NCI-H2029 (cell line): ENCODE measurements around the gene EID3.
A peak's percentile ranks its signal among the peaks of the same experiment; 100 is the strongest.
"Not testable (repeated sequence)": the region's sequence is repeated elsewhere in the genome, so short reads cannot be mapped to it uniquely, and the experiment has no call there.

Experiments
- DNase-seq: peaks from one replicate; lab custom pipeline; 2025; lab: John Stamatoyannopoulos, UW

Gene EID3

DNA sequence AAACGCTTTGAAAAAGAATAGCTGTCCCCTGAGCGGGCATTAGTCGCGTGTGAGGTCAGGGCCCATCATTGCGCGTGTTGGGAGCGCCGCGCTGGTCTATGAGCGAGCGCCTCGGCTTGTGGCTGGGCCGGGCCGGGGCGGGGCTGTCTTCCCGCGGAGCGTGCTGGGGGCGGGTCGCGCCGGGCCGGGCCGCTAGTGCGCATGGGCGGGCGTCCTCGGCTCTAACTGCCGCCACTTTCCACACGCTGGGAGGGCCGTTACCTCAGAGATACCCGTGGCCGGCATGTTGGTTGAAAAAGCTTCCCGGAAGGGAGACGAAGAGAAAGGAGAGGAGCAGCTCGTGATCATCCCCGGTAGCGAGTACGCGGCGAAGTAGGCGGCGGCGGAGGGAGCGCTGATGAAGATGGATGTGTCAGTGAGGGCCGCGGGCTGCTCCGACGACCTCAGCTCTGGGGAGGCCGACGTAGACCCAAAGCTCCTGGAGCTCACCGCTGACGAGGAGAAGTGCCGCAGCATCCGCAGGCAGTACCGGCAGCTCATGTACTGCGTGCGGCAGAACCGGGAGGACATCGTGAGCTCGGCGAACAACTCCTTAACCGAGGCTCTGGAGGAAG, at the start of gene EID3:
EID3 (plus strand) TSS at position 202 of the 614 bp plus-strand sequence; CDS start at position 398, 196 bp downstream.
- DNase-seq = peak; percentile 62

DNA sequence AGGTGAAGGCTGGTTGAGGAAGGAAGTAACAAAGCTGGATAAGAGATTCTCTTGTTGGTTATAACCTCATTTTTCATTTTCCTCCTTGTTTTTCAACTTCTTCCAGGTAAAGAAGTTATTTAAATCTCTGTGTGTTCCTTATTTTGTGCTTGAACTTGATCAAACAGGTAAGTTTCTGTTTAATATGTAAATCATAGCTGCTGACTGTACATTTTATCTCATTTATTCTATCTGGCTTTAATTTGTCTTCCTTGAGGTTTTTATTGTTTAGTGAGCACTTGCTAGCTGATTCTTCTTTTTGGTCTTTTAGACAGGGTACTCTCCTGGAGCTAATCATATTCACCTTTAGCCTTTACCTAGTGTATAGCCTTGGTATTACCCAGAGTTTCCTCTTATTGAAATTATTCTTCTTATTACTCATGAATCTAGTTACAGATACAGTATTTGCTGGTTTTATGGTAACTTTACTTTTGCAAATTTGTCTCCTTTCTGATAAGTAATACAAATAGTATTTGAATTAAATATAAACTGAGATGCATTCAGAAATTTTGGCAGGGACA, 45.5 kb upstream of the EID3 start:
- DNase-seq = no peak

DNA sequence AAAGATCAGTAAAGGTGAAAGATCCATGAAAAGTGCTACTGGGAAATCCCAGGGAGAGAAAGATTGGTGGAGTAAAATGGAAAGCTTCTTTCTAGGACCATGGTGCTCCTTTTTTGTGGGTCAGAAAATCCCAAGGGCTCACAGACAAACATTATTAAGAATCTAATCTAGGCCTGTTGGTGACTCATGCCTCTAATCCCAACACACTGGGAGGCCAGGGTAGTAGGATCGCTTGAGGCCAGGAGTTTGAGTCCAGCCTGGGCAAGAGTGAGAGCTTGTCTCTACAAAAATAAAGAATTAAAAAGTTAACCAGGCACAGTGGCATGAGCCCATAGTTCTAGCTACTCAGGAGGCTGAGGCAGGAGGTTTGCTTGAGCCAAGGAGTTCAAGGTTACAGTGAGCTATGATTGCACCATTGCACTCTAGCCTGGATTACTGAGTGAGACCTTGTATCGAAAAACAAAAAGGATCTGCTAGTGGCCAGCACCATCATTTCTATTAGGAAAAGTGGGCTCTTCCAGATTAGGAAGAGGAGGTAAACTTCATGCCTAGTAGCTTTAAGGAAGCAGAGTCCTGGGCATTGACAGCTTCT, 45.0 kb upstream of the EID3 start:
- no peak for DNase-seq

DNA sequence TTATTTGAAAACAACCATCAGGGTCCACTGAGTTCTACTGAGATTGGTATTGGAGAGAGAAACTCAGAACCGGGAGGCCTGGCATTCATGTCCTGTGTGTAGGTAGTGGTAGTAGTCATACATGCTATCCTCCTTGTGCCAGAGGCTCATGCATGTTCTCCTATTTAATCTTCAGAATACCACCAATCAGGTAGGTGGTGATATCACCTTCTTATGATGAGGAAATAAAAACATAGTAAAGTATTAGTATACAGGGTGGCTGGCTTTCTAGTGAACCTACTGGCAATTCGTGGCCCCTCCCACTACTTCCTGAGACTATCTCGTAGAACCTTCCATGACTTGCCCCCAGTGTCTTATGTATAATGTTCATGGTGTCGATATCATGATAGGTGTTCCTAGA, 40.5 kb upstream of the EID3 start:
- no peak for DNase-seq

DNA sequence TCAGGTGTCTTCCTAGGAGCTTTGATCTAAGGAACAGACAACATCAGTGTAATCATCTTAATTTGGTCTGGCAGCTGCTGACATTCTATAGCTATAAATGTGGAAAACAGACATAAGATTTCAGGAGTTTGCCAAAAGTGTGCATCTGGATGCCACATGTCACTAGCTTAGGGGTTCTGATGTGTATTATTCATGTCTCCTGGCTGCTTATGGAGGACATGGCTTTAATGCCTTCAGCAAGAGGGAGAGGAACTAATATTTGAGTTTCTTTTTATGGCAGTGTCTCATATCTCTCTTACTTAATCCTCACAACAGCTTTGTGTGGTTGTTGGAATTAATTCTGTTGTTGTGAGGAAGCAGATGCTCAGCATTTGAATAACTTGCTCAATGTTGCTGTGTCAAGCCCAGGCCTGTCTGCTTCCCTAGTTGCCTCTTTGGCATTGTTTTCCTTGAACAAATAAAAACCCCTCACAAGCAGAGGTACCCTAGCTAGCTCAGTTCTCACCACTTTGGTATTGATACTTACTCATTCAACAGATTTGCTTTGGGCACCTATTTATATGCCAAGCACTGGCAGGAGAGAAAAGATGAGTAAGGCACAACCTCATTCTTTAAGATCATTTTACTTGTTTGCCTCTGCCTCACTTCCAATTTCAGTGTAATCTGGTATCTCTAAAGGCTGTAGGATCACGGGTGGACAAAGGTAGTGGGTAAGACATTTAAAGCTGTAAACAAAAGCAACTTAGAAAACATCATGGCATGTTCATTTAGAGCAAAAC, 39.8 kb upstream of the EID3 start:
- no peak for DNase-seq

DNA sequence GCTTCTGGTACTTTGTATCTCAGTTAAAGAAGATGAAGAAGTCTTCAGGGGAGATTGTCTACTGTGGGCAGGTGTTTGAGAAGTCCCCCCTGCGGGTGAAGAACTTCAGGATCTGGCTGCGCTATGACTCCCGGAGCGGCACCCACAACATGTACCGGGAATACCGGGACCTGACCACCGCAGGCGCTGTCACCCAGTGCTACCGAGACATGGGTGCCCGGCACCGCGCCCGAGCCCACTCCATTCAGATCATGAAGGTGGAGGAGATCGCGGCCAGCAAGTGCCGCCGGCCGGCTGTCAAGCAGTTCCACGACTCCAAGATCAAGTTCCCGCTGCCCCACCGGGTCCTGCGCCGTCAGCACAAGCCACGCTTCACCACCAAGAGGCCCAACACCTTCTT, 38.1 kb upstream of the EID3 start:
- DNase-seq = not testable (repeated sequence)

DNA sequence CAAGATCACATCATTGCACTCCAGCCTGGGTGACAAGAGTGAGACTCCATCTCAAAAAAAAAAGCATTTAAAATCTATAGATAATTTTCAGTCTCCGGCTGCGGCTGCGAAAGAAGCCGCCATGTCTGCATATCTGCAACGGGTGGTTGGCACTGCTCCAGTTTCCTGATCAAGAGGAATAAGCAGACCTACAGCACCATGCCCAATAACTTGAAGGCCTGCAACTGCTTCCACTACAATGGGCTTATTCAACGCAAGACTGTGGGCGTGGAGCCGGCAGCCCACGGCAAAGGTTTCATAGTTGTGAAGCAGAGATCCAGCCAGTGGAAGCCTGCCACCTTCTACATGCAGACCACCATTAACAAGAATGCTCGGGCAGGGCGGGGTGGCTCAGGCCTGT, 30.6 kb upstream of the EID3 start:
- no peak for DNase-seq

DNA sequence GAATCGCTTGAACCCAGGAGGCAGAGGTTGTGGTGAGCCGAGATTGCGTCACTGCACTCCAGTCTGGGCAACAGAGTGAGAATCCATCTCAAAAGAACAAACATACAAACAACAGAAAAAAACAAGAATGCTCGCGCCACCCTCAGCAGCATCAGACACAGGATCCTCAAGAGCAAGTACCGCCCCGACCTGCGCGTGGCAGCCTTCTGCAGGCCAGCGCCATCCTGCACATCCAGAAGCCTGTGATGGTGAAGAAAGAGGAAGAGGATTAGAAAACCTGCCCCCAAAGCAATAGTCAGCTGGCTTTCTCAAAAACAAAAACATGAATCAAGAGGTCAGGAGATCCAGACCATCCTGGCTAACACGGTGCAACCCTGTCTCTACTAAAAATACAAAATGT, 30.0 kb upstream of the EID3 start:
- DNase-seq = no peak

DNA sequence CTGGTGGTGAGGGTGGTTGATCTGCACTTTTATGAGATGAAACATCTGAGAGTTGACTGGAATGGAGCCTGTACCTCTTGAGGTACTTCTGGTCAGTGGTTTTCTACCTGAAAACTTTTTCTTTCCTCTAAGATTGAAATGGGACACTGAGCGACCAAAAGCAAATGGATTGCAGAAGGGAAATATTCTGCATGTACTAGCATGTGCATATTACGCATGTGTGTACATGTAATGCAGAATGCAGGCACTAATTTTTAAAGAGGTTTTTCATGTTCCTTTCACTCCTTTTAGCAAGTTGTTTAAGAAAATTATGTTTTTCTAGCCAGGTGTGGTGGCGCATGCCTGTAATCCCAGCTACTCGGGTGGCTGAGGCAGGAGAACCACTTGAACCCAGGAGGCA, 28.7 kb upstream of the EID3 start:
- no peak for DNase-seq

DNA sequence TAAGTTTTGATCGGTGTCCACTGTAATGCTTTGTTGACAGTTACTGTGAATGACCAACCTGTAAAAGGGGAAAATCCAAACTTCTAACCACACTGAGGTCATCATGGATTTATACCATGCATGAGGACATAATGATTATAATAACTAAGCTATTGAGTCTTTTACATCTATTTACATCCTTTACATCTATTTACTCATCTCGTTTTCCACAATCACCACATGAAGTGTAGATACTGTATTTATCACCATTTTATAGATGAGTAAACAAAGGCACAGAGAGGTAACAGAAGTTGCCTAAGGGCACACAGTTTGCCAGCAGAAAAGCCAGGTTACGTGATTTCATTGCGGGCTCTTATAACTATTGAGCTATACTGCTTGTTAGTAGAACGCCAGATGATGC, 27.9 kb upstream of the EID3 start:
- no peak for DNase-seq

DNA sequence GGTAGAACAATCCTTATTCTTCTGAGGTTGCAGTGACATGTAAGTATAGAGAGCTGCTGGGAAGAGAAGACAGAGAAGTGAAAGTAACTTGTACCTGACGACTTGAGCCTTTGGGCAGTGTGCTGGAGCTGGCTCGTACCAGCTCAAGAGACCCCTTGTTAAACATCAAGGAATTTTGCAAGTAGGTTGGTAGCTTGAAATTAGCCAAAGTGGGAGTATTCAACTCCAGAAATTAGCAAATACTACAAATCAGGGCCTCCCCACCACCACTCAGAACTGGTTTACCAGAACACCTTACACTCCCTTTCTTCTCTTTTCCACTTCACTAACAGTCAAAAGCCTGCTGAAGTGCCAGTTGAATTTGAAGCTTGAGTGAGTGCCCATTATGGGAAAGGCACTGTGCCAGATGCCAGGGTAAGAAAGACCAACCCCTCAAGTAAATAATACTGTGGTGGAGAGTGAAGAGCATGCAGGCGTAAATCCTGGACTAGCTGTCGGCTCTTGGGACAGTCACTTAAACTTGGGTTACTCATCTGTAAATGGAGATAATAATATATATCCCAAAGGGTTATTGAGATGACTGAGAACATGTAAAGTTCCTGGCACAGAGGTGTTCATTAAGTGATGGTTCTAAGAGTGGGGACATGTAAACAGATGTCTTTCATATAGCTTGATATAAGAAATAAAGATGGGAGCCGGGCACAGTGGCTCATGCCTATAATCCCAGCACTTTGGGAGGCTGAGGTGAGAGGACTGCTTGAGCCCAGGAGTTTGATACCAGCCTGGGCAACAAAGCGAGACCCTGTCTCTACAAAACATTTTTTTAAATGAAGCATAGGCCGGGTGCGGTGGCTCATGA, 27.0 kb upstream of the EID3 start:
- DNase-seq = peak; percentile 91

DNA sequence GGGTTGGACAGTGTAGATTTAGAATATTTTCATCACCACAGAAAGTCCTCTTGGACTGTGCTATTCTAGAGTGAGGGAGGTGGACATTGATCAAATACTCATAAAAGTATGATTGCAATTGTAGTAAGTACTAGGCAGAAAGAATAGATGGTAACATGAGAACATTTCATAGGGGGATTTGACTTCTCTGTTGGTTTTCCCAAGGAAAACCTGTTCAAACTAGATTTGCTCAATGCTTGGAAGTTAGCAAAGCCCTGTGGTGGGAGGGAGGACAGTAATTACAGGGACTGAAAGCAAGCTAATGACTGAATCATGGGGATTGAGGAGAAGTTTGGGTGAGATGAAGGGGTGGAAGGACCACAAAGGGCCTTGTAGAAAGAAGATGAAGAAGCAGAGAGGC, 24.4 kb upstream of the EID3 start:
- no peak for DNase-seq

DNA sequence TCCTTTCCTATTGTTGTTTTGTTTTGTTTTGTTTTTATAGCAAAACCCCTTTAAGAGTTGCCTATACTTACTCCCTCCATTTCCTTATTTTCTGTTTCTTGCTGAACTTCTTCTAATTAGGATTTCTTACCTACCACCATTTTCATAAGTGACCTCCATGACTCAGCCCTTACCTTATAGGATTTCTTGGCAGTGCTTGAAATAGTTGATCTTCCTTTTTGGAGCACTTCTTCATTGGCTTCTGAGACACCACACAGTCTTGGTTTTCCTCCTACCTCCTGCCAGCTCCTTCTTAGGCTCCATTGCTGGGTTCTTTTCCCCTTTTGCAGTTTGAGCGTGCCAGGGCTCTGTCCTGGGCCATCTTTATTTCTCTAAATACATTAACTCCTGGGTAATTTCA, 23.4 kb upstream of the EID3 start:
- no peak for DNase-seq

DNA sequence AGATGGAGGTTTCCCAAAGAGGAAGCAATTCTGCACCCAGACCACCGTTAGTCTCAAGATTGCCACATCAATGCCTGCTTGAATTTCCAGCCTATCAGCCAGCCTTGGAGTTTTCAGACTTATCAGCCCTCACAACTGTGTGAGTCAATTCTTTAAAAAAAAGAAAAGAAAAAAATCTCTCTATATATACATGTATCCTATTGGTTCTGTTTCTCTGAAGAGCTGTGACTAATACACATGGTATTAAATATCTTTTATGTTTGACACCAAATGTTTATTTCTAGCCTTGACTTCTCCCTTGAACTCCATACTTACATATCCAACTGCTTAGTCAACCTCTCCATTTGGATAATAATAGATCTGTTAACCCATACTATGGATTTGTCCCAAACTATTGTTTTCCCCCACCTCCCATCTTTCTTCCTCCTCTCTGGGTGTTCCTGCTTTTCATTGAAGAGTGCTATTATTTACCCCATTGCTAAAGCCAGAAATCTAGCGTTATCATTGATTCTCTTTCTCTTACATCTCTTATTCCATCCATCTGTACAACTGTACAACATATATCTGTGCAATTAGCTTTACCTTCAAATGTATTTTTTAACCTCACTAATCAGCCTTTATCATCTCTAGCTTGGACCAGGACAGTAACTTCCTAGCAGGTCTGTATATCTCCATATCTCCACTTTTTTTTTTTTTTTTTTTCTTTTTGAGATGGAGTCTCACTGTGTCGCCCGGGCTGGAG, 22.7 kb upstream of the EID3 start:
- DNase-seq = no peak

DNA sequence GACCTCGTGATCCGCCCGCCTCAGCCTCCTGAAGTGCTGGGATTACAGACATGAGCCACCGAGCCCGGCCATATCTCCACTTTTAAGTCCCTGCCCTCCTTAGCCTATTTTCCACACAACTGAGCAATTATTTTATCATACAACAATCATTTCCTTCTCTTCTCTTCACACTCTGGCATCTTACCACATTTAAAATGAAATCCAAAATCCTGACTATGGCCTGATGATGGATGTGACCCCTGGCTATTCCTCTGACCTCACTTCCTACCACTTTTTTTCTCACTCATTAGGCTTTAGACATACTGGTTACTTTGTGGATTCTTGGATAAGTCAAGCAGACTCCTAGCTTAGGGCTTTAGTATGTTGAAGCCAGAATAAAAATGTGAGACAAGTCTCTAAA, 21.9 kb upstream of the EID3 start:
- no peak for DNase-seq

DNA sequence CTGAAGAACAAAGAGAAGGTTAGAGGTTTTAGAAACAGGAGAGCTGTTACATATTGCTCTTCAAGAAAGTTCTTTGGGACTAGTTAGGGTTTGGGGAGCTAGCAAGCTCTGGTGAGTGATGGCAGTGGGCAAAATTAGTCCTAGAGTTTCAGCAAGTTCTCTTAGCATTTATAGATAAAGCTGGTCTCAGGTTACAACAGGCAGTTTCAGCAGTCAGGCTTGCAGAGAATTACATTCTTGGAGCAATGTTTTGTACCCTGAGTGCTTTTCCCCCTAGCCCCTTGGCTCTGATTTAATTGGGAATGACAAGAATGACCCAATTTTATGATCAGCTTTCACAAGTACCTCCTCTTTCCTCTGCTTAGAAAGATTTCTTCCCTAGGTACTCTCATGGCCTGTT, 21.4 kb upstream of the EID3 start:
- DNase-seq = no peak

DNA sequence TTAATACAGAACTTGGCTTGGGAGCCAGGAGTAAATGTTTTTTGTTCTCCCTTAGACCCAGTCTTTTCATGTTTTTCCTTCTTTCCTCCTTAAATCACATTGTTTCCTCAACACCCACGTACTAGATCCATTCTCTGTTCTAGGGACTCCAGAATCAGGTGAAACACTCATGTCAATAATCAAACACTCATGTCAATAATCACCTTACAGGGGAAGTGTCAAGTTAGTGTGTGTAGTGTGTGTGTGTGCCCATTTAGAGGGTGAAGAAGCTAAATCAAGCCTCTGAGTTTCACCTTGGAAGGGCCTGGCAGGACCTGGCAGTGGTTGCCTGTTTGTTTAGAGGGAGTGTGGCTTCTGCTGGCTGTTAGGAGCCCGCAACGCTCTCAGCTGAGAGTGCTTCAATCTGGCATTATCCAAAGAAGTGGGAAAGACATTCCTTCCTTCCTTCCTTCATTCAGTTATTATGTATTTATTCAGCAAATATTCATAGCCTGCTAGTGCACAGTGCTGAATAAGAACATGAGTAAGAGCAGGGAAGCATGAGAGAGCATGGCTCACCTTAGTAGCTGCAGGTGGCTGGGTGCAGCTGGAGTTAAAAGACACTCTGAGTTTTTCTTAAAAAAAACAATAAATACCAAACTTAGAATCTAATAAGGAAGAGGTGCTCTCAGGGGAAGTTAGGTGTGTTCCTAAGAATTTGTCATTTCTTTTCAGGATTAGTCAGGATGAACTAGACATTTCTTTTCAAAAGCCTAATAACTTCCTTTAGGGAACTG, 17.6 kb upstream of the EID3 start:
- DNase-seq = peak; percentile 82

DNA sequence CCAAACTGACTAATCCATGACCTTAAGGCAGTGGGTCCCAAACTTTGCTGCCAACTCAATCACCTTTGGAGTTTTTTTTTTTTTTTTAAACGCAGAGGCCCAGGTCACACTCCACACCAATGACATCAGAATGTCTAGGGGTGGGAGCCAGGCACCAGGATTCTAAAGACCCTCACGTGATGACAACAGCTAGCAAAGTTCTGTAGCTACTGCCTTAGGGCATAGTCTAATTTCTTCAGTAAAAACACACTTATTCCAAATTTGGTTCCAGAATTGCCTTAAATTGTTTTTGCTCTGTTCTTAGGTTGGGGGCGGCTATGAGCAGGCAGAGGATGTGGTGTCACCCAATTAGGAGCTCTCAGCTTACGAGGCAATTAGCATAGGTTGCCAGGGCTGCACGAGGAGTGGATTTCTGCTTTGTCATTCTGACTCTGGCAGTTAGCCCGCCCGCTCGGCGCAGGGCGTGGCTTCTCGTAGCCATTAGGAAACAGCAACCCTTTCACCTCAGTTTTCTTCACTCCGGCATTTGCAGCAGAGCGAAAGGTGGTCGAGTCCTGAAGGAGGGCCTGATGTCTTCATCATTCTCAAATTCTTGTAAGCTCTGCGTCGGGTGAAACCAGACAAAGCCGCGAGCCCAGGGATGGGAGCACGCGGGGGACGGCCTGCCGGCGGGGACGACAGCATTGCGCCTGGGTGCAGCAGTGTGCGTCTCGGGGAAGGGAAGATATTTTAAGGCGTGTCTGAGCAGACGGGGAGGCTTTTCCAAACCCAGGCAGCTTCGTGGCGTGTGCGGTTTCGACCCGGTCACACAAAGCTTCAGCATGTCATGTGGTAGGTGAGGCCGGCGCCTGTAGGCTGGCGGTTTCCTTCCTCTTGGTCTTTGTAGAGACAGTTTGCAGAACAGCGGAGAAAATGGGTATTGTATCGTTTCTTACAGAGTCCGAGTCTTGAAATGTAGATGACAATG, 16.7 kb upstream of the EID3 start:
- peak; percentile 96 for DNase-seq

DNA sequence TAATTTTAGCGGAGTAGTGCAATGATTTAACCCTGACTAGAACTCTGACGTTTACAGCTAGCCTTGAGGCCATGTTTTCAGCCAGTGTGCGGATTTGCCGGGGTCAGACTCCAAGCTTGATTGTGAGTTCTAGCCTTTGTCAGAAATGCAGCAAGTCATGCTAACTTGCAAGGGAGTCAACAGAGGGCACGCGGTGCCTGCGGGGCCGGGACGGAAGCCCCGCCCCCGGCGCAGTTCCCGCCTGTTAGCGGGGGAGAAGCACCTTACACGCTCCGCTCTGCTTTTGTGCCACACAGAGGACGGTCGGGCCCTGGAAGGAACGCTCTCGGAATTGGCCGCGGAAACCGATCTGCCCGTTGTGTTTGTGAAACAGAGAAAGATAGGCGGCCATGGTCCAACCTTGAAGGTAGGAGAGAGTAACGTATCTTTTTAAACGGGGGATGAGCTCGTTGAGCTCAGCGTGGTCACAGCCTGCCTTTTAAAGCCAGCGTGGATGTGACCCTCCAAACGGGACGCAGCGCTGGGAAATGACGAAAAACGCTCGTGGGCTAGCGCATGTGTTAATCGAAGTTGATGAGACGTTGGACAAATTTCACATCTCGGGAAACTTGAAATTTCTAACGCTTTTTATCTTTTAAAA, 14.8 kb upstream of the EID3 start:
- peak; percentile 82 for DNase-seq
